ENCODE results near the gene LMCD1. TPM values are rescaled to one million over a fixed set of nuclear protein-coding genes. Genes with fewer than 3 reads are reported as not detected.

Gene LMCD1
- total RNA-seq: 506 TPM
- long read RNA-seq, full-length matches to known transcripts: 2,136 of 2,538 reads
- long read RNA-seq, partial matches to known transcripts: 253 of 2,538 reads
- long read RNA-seq, other reads (novel, unspliced or antisense): 149 of 2,538 reads

GRCh38 chr3:8501371-8502131 is at the start of gene LMCD1:
Gene LMCD1, plus strand, starts transcription at chr3:8501823. Its CDS starts 116 bp downstream, at chr3:8501939.
- DNase-seq (ENCODE audit: low spot score): peak; percentile 98

- no peak for DNase-seq (ENCODE audit: low spot score)
Observed at GRCh38 chr3:8452112-8452511, 49.5 kb upstream of the LMCD1 start.

- no peak for DNase-seq (ENCODE audit: low spot score)
Observed at GRCh38 chr3:8453153-8453552, 48.5 kb upstream of the LMCD1 start.

GRCh38 chr3:8455526-8456411 is 45.9 kb upstream of the LMCD1 start:
- DNase-seq (ENCODE audit: low spot score): no peak

- DNase-seq (ENCODE audit: low spot score): no peak
Observed at GRCh38 chr3:8456412-8456811, 45.2 kb upstream of the LMCD1 start.

GRCh38 chr3:8457039-8457438 is 44.6 kb upstream of the LMCD1 start:
- no peak for DNase-seq (ENCODE audit: low spot score)

GRCh38 chr3:8458238-8458661 is 43.4 kb upstream of the LMCD1 start:
- no peak for DNase-seq (ENCODE audit: low spot score)

GRCh38 chr3:8458711-8459110 is 42.9 kb upstream of the LMCD1 start:
- no peak for DNase-seq (ENCODE audit: low spot score)

GRCh38 chr3:8460050-8460708 is 41.4 kb upstream of the LMCD1 start:
- DNase-seq (ENCODE audit: low spot score): no peak

- no peak for DNase-seq (ENCODE audit: low spot score)
Observed at GRCh38 chr3:8460815-8461456, 40.7 kb upstream of the LMCD1 start.

- DNase-seq (ENCODE audit: low spot score): no peak
Observed at GRCh38 chr3:8464668-8465067, 37.0 kb upstream of the LMCD1 start.

GRCh38 chr3:8466526-8466925 is 35.1 kb upstream of the LMCD1 start:
- DNase-seq (ENCODE audit: low spot score): no peak

- no peak for DNase-seq (ENCODE audit: low spot score)
Observed at GRCh38 chr3:8470801-8471200, 30.8 kb upstream of the LMCD1 start.

- no peak for DNase-seq (ENCODE audit: low spot score)
Observed at GRCh38 chr3:8472549-8472948, 29.1 kb upstream of the LMCD1 start.

GRCh38 chr3:8473029-8473428 is 28.6 kb upstream of the LMCD1 start:
- no peak for DNase-seq (ENCODE audit: low spot score)

GRCh38 chr3:8473990-8474389 is 27.6 kb upstream of the LMCD1 start:
- DNase-seq (ENCODE audit: low spot score): no peak

- DNase-seq (ENCODE audit: low spot score): no peak
Observed at GRCh38 chr3:8474991-8475390, 26.6 kb upstream of the LMCD1 start.

- DNase-seq (ENCODE audit: low spot score): no peak
Observed at GRCh38 chr3:8480699-8481098, 20.9 kb upstream of the LMCD1 start.

- DNase-seq (ENCODE audit: low spot score): no peak
Observed at GRCh38 chr3:8481380-8481779, 20.2 kb upstream of the LMCD1 start.

- DNase-seq (ENCODE audit: low spot score): no peak
Observed at GRCh38 chr3:8482263-8482662, 19.4 kb upstream of the LMCD1 start.
